22Rv1 (cell line): ENCODE measurements around the gene AMIGO1.

ENCODE experiments used
- H3K27ac ChIP-seq: fragments of 450-650 bp; 2 replicates; pipeline ENCODE4 v1.5.1; 2017
- CTCF ChIP-seq: fragments of 450-650 bp; IDR thresholded peaks from 2 replicates; pipeline ENCODE4 v1.5.1; 2017; ENCODE audit warnings: mild to moderate bottlenecking
- ZFX ChIP-seq: fragments of 450-650 bp; IDR thresholded peaks from 2 replicates; pipeline ENCODE4 v1.6.1; 2017; ENCODE audit warnings: antibody characterized with exemption, borderline replicate concordance

The AMIGO1 gene

GRCh38 chr1:109543988-109544735 lies 34.6 kb upstream of the AMIGO1 start:
- no peak overlapping the region for H3K27ac ChIP-seq
- TF ChIP-seq CTCF (no peak), ZFX (no peak)

- no peak for TF ChIP-seq ZFX
- no peak for TF ChIP-seq CTCF
- no peak overlapping the region for H3K27ac ChIP-seq
Measured at GRCh38 chr1:109543283-109543987, 33.9 kb upstream of the AMIGO1 start.

GRCh38 chr1:109542657-109543056 lies 33.1 kb upstream of the AMIGO1 start:
- no peak overlapping the region for H3K27ac ChIP-seq
- no peak for TF ChIP-seq ZFX
- no peak for TF ChIP-seq CTCF

GRCh38 chr1:109541102-109541501 lies 31.6 kb upstream of the AMIGO1 start:
- H3K27ac ChIP-seq: no peak overlapping the region
- TF ChIP-seq CTCF (no peak), ZFX (no peak)

- TF ChIP-seq CTCF: no peak
- no peak for TF ChIP-seq ZFX
- no peak within 1 kb of the TSS for H3K27ac ChIP-seq
Measured at GRCh38 chr1:109539676-109540075, 30.1 kb upstream of the AMIGO1 start, which contains the start of gene GPR61. Gene GPR61 (plus strand): TSS chr1:109539872. CDS start chr1:109543023, 3,151 bp downstream.

- TF ChIP-seq CTCF: no peak
- no peak for TF ChIP-seq ZFX
Measured at GRCh38 chr1:109538827-109539555, 29.5 kb upstream of the AMIGO1 start.

More at GRCh38 chr1:109538827-109539555, 29.5 kb upstream of the AMIGO1 start:
- H3K27ac ChIP-seq: no peak overlapping the region
